LNCAP (cell line): ENCODE measurements around the gene HPCAL1.

Source experiments
- TF ChIP-seq, protein P1 (sequence below): fragments of 450-650 bp; IDR thresholded peaks from 2 replicates; pipeline ENCODE4 v1.5.1; 2017; ENCODE audit warnings: mild to moderate bottlenecking

The HPCAL1 gene

DNA sequence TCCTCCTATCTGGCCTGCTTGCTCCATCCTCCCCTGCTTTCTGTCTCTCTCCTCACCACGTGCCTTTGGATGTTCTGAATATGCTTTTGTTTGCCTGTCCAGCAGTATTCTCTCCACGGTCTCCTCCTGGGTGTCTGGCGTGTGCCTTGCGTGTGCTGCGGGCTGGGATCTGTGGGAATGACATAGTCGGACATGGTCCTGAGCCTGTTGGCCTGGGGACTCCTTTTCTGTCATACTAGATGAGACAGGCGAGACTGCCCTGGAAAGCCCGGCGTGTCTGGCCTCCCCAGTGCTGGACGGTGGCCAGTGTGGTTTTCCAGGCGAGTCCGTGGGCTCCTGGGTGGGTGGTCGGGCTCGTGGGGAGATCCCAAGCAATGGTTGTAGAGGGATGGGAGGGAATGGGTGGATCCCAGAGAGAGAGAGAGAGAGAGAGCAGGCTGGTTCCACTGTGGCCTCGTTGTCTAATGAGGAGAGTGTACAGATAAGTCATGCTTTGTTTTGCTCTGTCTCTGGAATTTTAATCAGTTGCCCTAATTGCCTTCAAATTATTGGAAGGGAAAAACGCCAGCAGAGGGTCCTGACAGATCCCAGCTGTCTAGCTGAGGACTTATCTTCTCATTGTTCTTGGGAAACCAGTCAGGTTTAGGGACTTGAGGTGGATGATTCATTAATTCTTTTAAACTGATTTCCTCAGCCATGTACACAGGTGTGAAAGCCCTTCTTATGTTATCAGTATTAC is 58.3 kb downstream of the HPCAL1 start:
- TF ChIP-seq, protein P1, sequence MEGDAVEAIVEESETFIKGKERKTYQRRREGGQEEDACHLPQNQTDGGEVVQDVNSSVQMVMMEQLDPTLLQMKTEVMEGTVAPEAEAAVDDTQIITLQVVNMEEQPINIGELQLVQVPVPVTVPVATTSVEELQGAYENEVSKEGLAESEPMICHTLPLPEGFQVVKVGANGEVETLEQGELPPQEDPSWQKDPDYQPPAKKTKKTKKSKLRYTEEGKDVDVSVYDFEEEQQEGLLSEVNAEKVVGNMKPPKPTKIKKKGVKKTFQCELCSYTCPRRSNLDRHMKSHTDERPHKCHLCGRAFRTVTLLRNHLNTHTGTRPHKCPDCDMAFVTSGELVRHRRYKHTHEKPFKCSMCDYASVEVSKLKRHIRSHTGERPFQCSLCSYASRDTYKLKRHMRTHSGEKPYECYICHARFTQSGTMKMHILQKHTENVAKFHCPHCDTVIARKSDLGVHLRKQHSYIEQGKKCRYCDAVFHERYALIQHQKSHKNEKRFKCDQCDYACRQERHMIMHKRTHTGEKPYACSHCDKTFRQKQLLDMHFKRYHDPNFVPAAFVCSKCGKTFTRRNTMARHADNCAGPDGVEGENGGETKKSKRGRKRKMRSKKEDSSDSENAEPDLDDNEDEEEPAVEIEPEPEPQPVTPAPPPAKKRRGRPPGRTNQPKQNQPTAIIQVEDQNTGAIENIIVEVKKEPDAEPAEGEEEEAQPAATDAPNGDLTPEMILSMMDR = no peak

DNA sequence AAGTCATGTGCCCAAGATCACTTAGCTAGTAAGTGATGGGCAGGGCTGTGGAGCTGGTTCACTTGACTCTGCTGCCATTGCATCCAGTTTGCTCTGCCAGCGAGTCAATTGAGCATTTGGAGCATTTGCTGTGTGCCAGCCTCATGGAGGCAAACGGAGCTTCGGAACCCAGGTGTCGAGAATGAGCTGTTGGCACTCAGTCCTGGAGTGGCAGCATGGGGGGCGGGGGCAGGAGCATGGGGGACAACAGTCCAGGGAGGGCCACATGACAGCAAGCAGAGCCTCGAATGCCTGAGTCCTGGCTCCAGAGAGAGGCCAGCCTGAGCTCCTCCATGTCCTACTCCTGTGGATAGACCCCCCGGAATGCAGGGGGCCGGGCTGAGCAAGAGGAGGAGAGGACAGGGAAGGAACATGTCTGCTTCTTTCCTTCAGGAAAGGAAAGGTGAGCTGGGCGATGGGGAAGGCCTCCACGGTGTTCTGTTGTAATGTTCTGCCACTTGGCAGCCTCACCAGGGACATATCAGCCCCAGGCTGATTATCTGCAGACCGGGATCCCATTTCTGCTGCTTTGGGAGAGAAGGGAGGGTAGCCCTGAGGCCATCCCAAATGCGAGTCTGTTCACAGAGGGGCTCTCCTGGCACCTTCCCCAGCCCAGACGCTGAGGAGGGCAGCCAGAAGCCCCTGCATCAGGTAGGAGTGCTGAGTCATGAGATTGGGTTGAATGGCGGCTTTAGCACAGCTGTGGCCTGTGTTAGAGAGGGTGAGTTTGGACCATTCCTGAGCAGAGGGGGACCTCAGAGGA is 59.6 kb downstream of the HPCAL1 start:
- TF ChIP-seq, protein P1 = no peak

DNA sequence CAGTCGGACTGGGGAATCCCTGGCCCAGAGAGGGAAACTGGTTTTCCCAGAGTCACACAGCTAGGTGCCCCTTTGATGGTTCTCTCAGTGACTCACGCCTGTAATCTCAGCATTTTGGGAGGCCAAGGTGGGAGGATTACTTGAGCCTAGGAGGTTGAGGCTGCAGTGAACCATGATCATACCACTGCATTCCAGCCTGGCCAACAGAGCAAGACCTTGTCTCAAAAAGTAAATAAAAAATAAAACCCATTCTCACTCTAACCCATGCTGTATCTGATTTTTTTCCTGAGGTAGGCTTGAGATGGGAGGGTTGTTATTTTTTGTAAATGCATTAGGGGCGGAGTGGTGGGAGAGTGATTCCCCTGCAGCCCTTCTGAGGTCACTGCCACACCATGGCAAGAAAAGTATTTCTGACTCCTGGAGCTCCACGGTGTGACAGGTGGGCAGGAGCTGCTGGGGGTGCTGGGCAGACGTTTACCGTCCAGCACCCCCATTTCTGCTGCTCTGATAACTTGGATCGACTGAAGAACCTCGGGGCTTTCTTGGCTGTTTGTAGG is 60.3 kb downstream of the HPCAL1 start:
- TF ChIP-seq, protein P1 = no peak

DNA sequence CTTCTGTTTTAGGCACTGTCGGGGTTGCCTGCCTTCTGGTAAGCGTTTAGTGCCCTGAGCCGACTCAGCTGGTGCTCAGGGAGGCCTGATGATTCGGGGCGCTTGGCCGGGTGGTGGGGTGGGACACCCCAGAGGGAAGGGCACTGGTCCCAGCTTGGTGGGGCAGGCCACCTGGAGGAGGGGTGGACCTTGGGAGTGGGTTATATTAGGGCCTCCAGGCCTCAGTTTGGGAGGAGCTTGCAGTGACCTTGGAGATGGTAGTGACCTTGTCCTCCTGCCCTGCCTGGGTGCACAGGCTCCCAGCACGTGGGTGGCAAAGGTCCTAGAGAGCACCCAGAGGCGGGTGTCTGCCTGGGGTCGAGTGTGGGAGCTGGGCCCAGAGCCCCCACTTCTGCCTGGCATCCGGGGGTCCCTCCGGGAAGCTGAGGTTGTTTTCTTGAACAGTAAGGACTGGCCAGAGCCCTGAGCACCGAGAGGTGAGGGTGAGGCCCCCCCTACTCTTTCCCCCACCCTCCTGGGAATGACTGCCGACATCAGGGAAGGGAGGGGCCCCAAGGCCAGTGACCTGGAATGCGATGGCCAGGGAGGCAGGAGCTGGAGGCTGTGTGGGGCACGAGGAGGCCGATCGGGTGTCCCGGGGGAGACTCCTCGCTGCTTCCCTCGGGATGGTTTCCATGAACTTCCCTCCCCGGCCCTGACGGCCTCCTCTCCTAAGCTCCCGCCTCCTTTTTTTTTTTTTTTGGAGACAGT is 61.3 kb downstream of the HPCAL1 start:
- TF ChIP-seq, protein P1 = no peak

DNA sequence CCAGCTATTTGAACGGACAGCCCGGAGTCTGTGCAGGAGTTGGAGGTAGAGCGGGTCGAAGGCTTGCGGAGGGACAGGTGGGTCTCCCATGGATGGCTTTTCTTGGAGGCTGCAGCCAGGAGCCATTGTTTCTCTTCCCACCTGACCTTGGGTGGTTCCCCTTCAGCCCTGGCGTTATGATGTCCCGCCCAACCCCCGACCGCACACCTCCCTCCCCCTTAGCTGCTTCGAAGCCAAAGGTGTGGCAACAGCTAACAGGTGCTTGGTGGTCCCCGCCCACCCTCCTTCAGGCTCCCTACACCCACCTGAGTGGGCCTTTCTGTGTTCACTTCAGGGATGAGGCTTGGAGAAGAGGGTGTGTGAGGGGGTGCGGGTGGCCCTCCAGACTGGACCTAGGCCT is 62.7 kb downstream of the HPCAL1 start:
- TF ChIP-seq, protein P1 = no peak

DNA sequence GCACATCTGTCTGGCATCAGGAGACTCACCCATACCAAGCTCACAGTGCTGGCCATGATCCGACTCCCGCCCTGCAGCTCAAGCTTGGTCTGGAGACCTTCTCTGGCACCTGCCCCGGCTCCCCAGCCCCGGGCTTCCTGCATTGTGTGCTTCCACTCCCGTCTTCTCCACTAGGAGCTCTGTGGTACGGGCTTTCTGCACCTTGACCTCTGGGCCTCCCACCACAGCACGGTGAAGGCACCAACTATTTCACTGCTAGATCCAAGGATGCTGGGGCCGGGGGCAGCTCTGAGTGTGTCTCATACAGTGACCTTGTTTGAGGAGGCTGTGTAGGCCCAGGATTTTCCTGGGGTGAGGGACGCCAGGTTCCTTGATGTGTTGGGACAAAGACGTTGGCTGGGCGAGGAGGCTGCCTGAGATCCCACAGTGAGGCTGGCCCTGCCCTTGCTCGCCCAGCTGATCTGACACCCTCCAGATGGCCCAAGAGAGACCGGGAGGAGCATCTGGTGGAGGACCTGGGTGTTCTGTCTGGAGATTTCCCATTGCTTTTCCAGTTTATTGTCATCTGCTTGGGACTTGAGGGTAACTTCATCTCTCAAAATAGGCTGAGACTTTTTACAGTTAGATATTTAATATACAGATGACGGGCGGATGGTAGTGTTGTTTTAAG is 64.0 kb downstream of the HPCAL1 start:
- TF ChIP-seq, protein P1 = no peak
